Astrocyte (in vitro differentiated cells and primary cell): ENCODE results near the gene IDI1. TPM values are rescaled to one million over a fixed set of nuclear protein-coding genes. Genes with fewer than 3 reads are reported as not detected.
"Not testable (repeated sequence)": the region's sequence is repeated elsewhere in the genome, so short reads cannot be mapped to it uniquely, and the experiment has no call there.

Experiments
- DNase-seq: peaks from one replicate; pipeline ENCODE4 v3.0.0-alpha.2; 2010; ENCODE audit warnings: low read depth
- FAIRE-seq: peaks from 2 replicates; lab custom pipeline; 2011; peaks lifted over from hg19 to GRCh38; lab: Jason Lieb, UNC
- H2AFZ ChIP-seq: 2 replicates; pipeline ENCODE4 v1.6.0; 2012; ENCODE audit warnings: low read depth, low read length, inconsistent platforms
- H3K27ac ChIP-seq: 2 replicates; pipeline ENCODE4 v1.5.1; 2011; ENCODE audit warnings: low read depth, low read length, inconsistent platforms
- H3K27me3 ChIP-seq: 2 replicates; pipeline ENCODE4 v1.6.0; 2011; ENCODE audit warnings: low read length, inconsistent platforms; ENCODE audit not compliant: insufficient read depth
- H3K36me3 ChIP-seq: 2 replicates; pipeline ENCODE4 v1.5.1; 2011; ENCODE audit warnings: low read length, inconsistent platforms; ENCODE audit not compliant: insufficient read depth
- H3K4me1 ChIP-seq: 2 replicates; pipeline ENCODE4 v1.5.1; 2011; ENCODE audit warnings: low read length, inconsistent platforms; ENCODE audit not compliant: insufficient read depth
- H3K4me2 ChIP-seq: 2 replicates; pipeline ENCODE4 v1.6.0; 2012; ENCODE audit warnings: low read length, inconsistent platforms
- H3K4me3 ChIP-seq: 2 replicates; pipeline ENCODE4 v1.5.1; 2011; ENCODE audit warnings: low read depth, mild to moderate bottlenecking, low read length, inconsistent platforms; ENCODE audit not compliant: insufficient read depth
- H3K79me2 ChIP-seq: 2 replicates; pipeline ENCODE4 v1.6.0; 2012; ENCODE audit warnings: mild to moderate bottlenecking, low read length, inconsistent platforms; ENCODE audit not compliant: insufficient read depth
- H3K9ac ChIP-seq: 2 replicates; pipeline ENCODE4 v1.6.0; 2012; ENCODE audit warnings: mild to moderate bottlenecking, low read length, inconsistent platforms
- H3K9me3 ChIP-seq: 2 replicates; pipeline ENCODE4 v1.5.1; 2012; ENCODE audit warnings: low read depth, mild to moderate bottlenecking, low read length, inconsistent platforms; ENCODE audit not compliant: insufficient read depth
- H4K20me1 ChIP-seq: 2 replicates; pipeline ENCODE4 v1.6.0; 2012; ENCODE audit warnings: low read length, inconsistent platforms; ENCODE audit not compliant: insufficient read depth
- H3K27ac Mint-ChIP-seq: one replicate; pipeline ENCODE4 v1.8.0; 2021; ENCODE audit warnings: mild to moderate bottlenecking, mixed read lengths; ENCODE audit not compliant: unreplicated experiment
- H3K27me3 Mint-ChIP-seq: one replicate; pipeline ENCODE4 v1.8.0; 2021; ENCODE audit warnings: low read depth, mixed read lengths; ENCODE audit not compliant: unreplicated experiment
- H3K36me3 Mint-ChIP-seq: one replicate; pipeline ENCODE4 v1.8.0; 2021; ENCODE audit warnings: low read depth, mixed read lengths; ENCODE audit not compliant: unreplicated experiment
- H3K4me1 Mint-ChIP-seq: one replicate; pipeline ENCODE4 v1.8.0; 2021; ENCODE audit warnings: low read depth, mixed read lengths; ENCODE audit not compliant: unreplicated experiment
- H3K4me3 Mint-ChIP-seq: one replicate; pipeline ENCODE4 v1.8.0; 2021; ENCODE audit warnings: mild to moderate bottlenecking, moderate library complexity, mixed read lengths; ENCODE audit not compliant: unreplicated experiment
- H3K9me3 Mint-ChIP-seq: one replicate; pipeline ENCODE4 v1.8.0; 2021; ENCODE audit warnings: mild to moderate bottlenecking, mixed read lengths; ENCODE audit not compliant: unreplicated experiment
- CTCF ChIP-seq: IDR thresholded peaks from 2 replicates; pipeline ENCODE4 v1.5.1; 2011; ENCODE audit warnings: low read depth, mild to moderate bottlenecking, inconsistent platforms, low read length, moderate library complexity; ENCODE audit not compliant: insufficient read depth
- EZH2 ChIP-seq: IDR thresholded peaks from 2 replicates; pipeline ENCODE4 v1.6.1; 2012; ENCODE audit warnings: mild to moderate bottlenecking, low read length, inconsistent platforms; ENCODE audit not compliant: insufficient read depth
- total RNA-seq: library from RNA; stranded (reverse); gene quantifications from 2 replicates; pipeline ENCODE4 v1.2.1, GENCODE V29; 2021

The IDI1 gene
- total RNA-seq, 1 donor from 2014 or later, result 63.2 TPM

DNA sequence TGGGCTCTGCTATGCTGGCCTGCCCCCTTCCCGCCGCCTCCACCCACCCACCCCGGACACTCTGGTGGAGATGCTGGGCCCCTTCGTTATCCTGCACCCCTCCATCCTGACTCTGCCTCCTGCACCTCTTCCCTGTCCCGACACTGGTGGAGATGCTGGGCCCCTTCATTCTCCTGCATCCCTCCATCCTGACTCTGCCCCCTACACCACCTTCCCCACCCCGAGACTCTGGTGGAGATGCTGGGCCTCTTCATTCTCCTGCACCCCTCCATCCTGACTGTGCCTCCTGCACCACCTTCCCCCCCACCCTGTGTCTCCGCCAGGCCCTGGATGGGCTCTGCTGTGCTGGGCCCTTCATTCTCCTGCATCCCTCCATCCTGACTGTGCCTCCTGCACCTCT is 38.2 kb downstream of the IDI1 start:
- no peaks in the 10 kb centered on the region for H3K27me3 ChIP-seq

GRCh38 chr10:1009947-1010346 is 39.0 kb downstream of the IDI1 start:
- H3K4me1 Mint-ChIP-seq, H3K9me3 Mint-ChIP-seq, H3K27ac Mint-ChIP-seq, DNase-seq, H3K4me1 ChIP-seq, H3K4me3 ChIP-seq, FAIRE-seq, H3K4me2 ChIP-seq, H3K27me3 Mint-ChIP-seq, H3K9me3 ChIP-seq, H2AFZ ChIP-seq, H3K27ac ChIP-seq, H3K4me3 Mint-ChIP-seq, H3K27me3 ChIP-seq, H3K9ac ChIP-seq: not testable (repeated sequence)
- Histone ChIP-seq H3K79me2 (peaks cover 31% of the 10 kb centered on the region), H4K20me1 (peaks cover 56% of the 10 kb centered on the region), H3K36me3 (peaks cover 76% of the 10 kb centered on the region)
- H3K36me3 Mint-ChIP-seq, result peaks cover 36% of the 10 kb centered on the region

More for the DNA sequence above, 38.2 kb downstream of the IDI1 start:
- Histone ChIP-seq H4K20me1 (peaks cover 55% of the 10 kb centered on the region), H3K79me2 (peaks cover 26% of the 10 kb centered on the region), H3K4me3 (no peak overlapping the region), H3K4me1 (no peaks in the 10 kb centered on the region), H3K36me3 (peaks cover 73% of the 10 kb centered on the region), H3K9ac (no peak overlapping the region), H2AFZ (no peak overlapping the region), H3K4me2 (no peak overlapping the region), H3K9me3 (no peaks in the 10 kb centered on the region), H3K27ac (no peak overlapping the region)
- Mint-ChIP-seq H3K4me3 (no peak overlapping the region), H3K36me3 (peaks cover 34% of the 10 kb centered on the region), H3K4me1 (no peaks in the 10 kb centered on the region), H3K27ac (no peak overlapping the region), H3K9me3 (no peaks in the 10 kb centered on the region), H3K27me3 (no peaks in the 10 kb centered on the region)
- no peak for FAIRE-seq
- no peak for DNase-seq
- TF ChIP-seq CTCF (no peak), EZH2 (no peak)

GRCh38 chr10:1009071-1009494 is 39.8 kb downstream of the IDI1 start:
- H3K4me2 ChIP-seq, result no peak overlapping the region
- H3K36me3 ChIP-seq, result peaks cover 76% of the 10 kb centered on the region
- DNase-seq (no peak), FAIRE-seq (no peak)
- no peak overlapping the region for H3K9ac ChIP-seq
- H4K20me1 ChIP-seq, result peaks cover 61% of the 10 kb centered on the region
- no peak overlapping the region for H3K27ac Mint-ChIP-seq
- no peak overlapping the region for H3K4me3 ChIP-seq
- no peaks in the 10 kb centered on the region for H3K4me1 Mint-ChIP-seq
- peaks cover 40% of the 10 kb centered on the region for H3K79me2 ChIP-seq
- no peaks in the 10 kb centered on the region for H3K27me3 ChIP-seq
- H3K4me3 Mint-ChIP-seq, result no peak overlapping the region
- H3K36me3 Mint-ChIP-seq, result peaks cover 33% of the 10 kb centered on the region
- no peaks in the 10 kb centered on the region for H3K4me1 ChIP-seq
- H3K27ac ChIP-seq, result no peak overlapping the region
- H3K9me3 ChIP-seq, result no peaks in the 10 kb centered on the region
- no peaks in the 10 kb centered on the region for H3K27me3 Mint-ChIP-seq
- TF ChIP-seq CTCF (no peak), EZH2 (no peak)
- H3K9me3 Mint-ChIP-seq, result no peaks in the 10 kb centered on the region
- no peak overlapping the region for H2AFZ ChIP-seq
